Raji (cell line): ENCODE measurements around the gene TMIGD1.

Experiments
- POLR2A ChIP-seq: IDR thresholded peaks from 2 replicates; pipeline ENCODE4 v1.6.1; 2011; ENCODE audit warnings: low read depth, low read length, control low read depth; ENCODE audit not compliant: insufficient read depth

TMIGD1 gene

GRCh38 chr17:30290077-30290476, 43.8 kb downstream of the TMIGD1 start:
- TF ChIP-seq POLR2A: no peak

DNA sequence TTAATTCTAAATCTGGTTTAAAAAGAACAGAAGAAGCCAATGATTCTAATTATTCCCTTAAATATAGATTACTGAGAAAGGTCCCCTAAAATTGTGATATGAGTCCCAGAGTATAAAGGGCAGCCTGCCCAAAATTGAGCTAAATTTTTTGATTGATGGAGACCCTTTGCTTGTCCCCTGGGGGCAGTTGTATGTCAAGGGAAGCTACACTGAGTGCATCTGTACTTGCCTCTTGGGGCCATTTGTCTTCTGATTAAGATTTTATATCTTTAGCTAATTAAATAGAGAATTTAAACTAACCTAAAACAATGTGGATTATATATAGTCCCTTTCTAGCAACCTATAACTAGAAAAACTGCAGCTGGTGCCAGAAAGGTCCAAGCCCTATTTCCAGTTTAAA, 54.7 kb downstream of the TMIGD1 start:
- no peak for TF ChIP-seq POLR2A

DNA sequence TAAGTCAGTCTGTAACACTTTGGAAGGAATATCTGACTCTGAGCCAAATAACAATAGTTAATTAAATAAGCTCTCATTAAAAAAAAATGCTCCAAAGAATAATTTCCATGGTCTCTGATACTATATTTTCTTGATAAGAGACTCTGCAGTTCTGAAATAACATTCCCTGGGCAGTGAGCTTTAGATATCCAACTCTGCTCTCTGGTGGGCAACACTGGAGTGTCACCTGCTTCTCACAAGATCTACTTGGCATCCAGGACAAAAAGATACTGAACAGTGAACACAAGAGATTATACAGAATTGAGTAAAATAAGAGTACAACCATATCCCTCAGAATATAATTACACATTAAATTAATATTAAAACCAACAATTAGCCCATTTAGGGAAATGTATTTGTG, 55.8 kb downstream of the TMIGD1 start:
- TF ChIP-seq POLR2A: no peak

GRCh38 chr17:30275911-30276310, 57.9 kb downstream of the TMIGD1 start:
- no peak for TF ChIP-seq POLR2A

DNA sequence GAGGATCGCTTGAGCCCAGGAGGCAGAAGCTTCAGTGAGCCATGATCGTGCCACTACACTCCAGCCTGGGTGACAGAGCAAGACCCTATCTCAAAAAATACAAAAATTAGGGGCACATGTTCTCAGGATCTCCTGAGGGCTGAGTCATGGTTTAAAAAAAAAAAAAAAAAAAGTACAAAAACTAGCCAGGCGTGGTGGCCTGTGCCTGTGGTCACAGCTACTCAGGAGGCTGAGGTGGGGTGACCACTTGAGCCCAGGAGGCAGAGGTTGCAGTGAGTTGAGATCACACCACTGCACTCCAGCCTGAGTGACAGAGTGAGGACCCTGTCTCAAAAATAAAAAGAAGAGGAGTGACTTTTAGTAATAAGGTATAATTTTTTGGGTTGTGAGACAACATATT, 59.0 kb downstream of the TMIGD1 start:
- no peak for TF ChIP-seq POLR2A

- no peak for TF ChIP-seq POLR2A
Observed at GRCh38 chr17:30273373-30273772, 60.5 kb downstream of the TMIGD1 start.

DNA sequence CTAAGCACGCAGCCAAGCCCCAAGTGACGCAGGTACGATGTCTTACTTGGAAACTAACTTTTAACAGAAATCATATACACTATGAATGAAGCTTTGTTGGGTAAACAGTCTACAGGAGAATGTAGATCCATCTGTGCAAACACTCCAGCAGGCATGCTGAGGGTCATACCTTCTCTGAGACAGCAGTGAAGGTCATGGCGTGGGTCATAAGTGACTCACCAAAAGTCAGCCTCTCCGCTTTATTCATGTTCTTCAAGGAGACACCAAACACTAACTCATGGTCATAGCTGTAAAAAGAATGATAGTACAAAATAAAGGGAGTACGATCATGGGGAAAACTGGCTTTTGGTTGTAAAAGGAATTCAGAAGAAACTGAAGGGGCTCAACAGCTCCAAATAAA, 62.8 kb downstream of the TMIGD1 start:
- TF ChIP-seq POLR2A: no peak

GRCh38 chr17:30267625-30268024, 66.2 kb downstream of the TMIGD1 start:
- TF ChIP-seq POLR2A: no peak
